Gastrocnemius medialis (tissue), 4 donors: ENCODE results near the gene CRYGA.

ENCODE experiments used
- CTCF ChIP-seq, 5 experiments: fragments of 450-650 bp in 3 of 5; fragments of 200-600 bp in 2 of 5; sonication (generic) in 2 of 5; IDR thresholded peaks in 4 of 5; conservative IDR thresholded peaks in 1 of 5; 1 replicate in 4 of 5; 2 replicates in 1 of 5; pipeline ENCODE4 v1.5.1; 2016 to 2019; ENCODE audit warnings: antibody characterized with exemption in 5 of 5, mild to moderate bottlenecking in 3 of 5, moderate library complexity in 3 of 5
- POLR2A ChIP-seq, 2 donors: fragments of 450-650 bp; IDR thresholded peaks; one replicate each; pipeline ENCODE4 v1.6.1; 2017; ENCODE audit warnings: antibody characterized with exemption in 2 of 2, mild to moderate bottlenecking in 2 of 2, moderate library complexity in 2 of 2

GRCh38 chr2:208179028-208179609 lies 15.7 kb upstream of the CRYGA start:
- no peak for TF ChIP-seq POLR2A (IDR thresholded peaks at IDR 0.05)
- no peak for TF ChIP-seq CTCF (IDR thresholded peaks at IDR 0.05 in 4 of 5, conservative IDR thresholded peaks at IDR 0.05 in 1 of 5)
